Activated naive CD8-positive, alpha-beta T cell treated with anti-CD3 and anti-CD28 coated beads, Interleukin-2, amount 50 U/mL, for 16 hours (primary cell): ENCODE results near the gene FA2H.
"Not testable (repeated sequence)": the region's sequence is repeated elsewhere in the genome, so short reads cannot be mapped to it uniquely, and the experiment has no call there.

Experiments used
- DNase-seq: peaks from one replicate; pipeline ENCODE4 v3.0.0-alpha.2; 2020; ENCODE audit warnings: low read depth, low spot score

FA2H gene, protein sequence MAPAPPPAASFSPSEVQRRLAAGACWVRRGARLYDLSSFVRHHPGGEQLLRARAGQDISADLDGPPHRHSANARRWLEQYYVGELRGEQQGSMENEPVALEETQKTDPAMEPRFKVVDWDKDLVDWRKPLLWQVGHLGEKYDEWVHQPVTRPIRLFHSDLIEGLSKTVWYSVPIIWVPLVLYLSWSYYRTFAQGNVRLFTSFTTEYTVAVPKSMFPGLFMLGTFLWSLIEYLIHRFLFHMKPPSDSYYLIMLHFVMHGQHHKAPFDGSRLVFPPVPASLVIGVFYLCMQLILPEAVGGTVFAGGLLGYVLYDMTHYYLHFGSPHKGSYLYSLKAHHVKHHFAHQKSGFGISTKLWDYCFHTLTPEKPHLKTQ

DNA sequence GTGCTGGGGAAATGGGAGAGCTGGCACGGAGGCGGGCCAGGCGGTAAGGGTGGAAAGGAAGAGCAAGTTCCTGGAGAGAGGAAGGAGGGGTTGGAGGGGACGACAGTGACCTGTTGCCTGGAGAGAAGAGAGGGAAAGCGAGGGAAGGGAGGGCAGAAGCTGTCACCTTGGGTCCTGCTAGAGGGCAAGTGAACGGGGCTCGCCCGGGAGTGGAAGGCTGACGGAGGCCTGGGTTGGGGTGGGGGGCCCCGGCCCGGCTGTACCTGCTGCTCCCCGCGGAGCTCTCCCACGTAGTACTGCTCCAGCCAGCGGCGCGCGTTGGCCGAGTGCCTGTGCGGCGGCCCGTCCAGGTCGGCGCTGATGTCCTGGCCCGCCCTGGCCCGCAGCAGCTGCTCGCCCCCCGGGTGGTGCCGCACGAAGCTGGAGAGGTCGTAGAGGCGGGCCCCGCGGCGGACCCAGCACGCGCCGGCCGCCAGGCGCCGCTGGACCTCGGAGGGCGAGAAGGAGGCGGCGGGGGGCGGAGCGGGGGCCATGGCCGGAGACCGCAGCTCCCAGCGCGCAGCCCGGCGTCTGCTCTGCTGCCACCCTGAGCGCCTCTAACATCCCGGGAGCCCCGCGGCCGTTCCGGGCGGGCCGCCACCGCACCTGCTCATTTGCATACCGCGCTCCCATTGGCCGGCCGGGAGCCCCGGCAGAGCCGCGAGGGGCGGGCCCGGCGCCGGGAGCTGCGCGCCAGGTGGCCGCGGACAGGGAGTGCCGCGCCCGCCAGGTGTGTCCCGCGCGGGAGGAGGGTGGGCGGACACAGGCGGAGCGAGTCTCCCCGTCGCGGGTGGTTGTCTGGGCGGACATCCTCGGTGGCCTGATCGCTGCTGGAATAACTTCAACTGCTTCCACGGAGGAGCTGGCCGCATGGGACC lies at the start of gene FA2H:
Gene FA2H (minus strand): TSS at position 598 of the 917 bp plus-strand sequence. CDS start 65 bp downstream, at position 533.
- DNase-seq: peak; percentile 34

- no peak for DNase-seq
Observed at GRCh38 chr16:74817851-74818250, 43.2 kb upstream of the FA2H start.

DNA sequence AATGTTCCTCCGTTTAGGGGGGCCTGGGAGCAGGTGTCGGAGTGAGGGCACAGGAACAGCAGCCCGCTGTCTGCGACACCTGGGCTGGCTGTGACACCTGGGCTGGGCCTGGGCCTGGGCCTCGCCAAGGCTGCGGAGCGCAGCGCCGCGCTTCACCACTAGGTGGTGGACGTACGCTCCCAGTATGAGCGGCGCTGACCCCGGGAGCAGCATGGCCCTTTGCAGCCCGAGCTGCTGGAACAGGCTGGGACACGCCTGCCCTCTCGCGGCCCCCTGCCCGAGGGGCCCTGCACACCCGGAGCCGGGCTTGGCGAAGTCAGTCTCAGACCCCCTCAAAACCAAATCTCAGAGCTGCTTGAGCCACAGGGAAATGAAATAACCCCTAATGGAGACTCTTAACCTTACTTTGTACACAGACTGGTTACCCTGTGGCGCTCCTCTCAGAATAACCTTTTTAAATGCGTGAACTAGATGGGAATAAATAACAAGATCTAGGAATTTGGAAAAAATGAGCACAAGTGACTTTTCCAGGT lies 38.6 kb upstream of the FA2H start:
- DNase-seq: peak; percentile 40

- DNase-seq: no peak
Observed at GRCh38 chr16:74811911-74812310, 37.3 kb upstream of the FA2H start.

- DNase-seq: not testable (repeated sequence)
Observed at GRCh38 chr16:74811216-74811615, 36.6 kb upstream of the FA2H start.

- DNase-seq: no peak
Observed at GRCh38 chr16:74807052-74807646, 32.5 kb upstream of the FA2H start.

GRCh38 chr16:74800216-74800871 lies 25.7 kb upstream of the FA2H start:
- no peak for DNase-seq

DNA sequence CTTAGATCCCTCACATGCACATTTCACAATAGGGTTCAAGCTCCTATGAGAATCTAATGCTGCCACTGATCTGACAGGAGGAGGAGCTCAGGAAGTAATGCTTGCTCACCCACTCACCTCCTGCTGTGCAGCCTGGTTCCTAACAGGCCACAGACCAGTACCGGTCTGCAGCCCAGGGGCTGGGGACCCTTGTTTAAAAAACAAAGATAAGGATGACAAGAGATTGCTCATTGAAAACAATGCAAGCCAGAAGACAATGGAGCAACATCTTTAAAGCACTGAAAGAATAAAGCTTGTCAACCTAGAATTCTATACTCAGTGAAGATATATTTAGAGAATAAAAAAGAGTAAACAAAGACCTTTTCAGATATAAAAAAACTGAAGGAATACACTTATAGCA lies 22.8 kb upstream of the FA2H start:
- no peak for DNase-seq

- DNase-seq: no peak
Observed at GRCh38 chr16:74795104-74795503, 20.5 kb upstream of the FA2H start.

GRCh38 chr16:74794668-74795067 lies 20.0 kb upstream of the FA2H start:
- DNase-seq: no peak

DNA sequence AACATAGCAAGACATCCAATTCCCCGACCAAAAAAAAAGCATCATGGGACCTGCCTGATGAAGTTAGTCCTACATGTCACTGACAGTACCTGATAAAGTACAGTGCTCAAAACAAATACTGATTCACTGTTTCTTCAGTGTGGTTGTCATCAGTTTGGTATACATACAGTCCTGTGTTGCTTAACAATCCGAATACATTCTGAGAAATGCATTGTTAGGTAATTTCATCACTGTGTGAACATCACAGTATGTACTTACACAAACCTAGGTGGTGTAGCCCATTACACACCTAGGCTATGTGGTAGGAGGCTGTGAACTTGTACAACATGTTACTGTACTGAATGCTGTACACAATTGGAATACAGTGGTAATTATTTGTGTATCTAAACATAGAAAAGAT lies 19.0 kb upstream of the FA2H start:
- DNase-seq: no peak

DNA sequence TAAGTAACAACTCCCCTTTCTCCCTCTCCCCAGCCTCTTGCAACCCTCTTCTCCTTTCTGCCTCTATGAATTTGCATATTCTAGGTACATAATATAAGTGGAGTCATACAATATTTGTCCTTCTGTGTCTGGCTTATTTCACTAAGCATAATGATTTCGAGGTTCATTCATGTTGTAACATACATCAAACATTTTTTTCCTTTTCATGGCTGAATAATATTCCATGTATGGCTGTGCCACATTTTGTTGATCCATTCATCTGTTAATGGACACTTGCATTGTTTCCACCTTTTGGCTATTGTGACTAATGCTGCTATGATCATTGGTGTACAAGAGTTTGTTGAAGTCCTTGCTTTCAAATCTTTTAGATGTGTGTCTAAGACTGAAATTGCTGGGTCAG lies 17.6 kb upstream of the FA2H start:
- no peak for DNase-seq

GRCh38 chr16:74791749-74792148 lies 17.1 kb upstream of the FA2H start:
- DNase-seq: not testable (repeated sequence)

DNA sequence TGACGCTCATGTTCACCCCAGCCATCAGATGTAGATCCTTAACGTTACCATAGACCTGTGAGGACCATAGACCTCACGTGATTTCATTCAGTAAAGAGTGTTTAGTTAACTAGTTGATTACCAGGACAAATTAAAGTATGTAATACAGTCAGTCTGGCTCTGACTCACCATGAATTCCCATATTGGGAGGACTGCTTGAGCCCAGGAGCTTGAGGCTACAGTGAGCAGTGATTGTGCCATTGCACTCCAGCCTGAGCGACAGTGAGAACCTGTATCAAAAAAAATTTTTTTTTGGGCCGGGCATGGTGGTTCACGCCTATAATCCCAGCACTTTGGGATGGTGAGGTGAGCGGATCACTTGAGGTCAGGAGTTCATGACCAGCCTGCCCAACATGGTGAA lies 13.5 kb upstream of the FA2H start:
- DNase-seq: no peak

- no peak for DNase-seq
Observed at GRCh38 chr16:74785031-74785430, 10.4 kb upstream of the FA2H start.

DNA sequence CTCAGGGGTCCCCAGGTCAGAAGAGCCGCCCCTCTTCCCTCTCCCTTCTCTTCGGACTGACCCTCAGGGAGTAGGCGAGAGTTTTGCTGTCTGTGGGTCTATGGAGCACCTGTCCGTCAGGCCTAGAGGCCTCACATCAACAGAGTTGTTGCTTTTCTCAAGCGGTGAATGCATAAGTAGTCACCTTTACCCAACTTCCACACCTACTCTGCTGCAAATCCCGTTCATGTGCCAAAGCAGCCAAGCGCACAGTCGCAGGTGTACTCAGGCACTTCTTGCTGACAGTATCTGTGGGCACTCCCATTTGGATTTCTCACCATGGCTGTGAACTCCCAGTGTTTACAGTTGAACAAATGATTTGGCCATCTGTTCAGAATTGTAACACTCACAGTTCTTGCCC lies 4.0 kb upstream of the FA2H start:
- DNase-seq: no peak

DNA sequence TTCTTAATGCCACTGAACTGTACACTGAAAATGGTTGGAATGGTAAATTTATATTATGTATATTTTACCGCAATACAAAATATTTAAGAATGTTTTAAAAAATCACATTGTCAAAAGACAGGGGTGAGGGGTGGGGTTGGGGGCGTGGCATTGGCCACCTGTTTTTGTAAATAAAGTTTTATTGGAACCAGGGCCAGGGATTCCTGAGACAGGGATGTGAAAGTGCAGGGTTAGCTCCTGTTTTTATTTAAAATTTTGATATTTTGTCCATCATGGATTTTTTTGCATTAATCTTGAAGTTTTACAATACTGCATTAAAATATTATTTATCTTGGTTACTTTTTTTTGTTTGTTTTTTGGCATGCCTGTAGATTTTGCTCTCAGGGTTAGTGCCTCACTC lies 2.3 kb upstream of the FA2H start:
- no peak for DNase-seq

GRCh38 chr16:74775255-74775654 lies 635 bp upstream of the FA2H start:
- no peak for DNase-seq

DNA sequence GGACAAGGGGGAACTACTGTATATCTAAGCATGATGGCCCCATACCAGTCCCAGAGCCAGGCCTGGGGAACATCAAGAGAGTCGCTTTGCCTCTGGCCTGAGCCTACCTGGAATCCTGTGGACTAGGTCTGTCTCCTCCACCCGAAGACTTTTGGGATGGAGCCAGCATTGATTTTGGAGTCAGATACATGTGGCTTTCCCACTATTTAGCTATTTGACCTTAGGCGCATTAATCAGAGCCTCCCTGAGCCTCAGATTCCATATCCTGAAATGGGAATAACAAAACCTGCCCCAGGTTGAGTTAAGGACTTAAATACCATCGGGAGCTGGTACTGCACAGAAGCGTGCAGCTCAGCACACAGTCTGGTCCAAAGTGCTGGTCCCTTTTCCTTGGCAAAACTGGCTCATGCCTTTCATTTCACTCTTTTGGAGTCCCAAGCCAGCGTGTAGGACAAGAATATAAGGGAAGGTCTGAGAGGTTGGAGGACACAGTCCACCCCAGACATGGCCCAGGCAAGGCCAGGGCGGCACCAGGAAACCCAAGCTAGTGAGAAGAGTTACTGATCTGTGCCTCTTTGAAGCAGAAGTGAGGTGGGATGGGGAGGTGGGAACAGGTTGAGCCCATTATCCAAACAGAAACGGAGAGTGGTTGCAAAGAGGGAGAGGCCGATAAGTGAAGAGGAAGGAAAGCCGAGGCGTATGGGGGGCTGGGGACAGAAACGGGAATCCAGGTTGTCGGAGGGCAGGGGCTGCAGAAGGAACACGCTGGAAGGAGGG lies 986 bp downstream of the FA2H start:
- no peak for DNase-seq

- DNase-seq: no peak
Observed at GRCh38 chr16:74771656-74772315, 2.8 kb downstream of the FA2H start.
